ENCODE results near the gene TXNRD2.

- TF ChIP-seq CTCF (conservative IDR thresholded peaks at IDR 0.05) (no peak), ZFX (IDR thresholded peaks at IDR 0.05) (no peak)
Measured at GRCh38 chr22:19914201-19914943, 27.2 kb downstream of the TXNRD2 start.

Data from C4-2B (cell line).